ENCODE results near the gene DOCK3.
"Not testable (repeated sequence)": the region's sequence is repeated elsewhere in the genome, so short reads cannot be mapped to it uniquely, and the experiment has no call there.

Gene DOCK3

GRCh38 chr3:50749822-50750221 is 75.1 kb downstream of the DOCK3 start:
- Histone ChIP-seq H3K27ac (replicated peaks) (no peak overlapping the region), H3K4me3 (replicated peaks; ENCODE audit: insufficient read depth, low read length) (no peak overlapping the region), H3K27me3 (ENCODE audit: insufficient read depth, poor library complexity, severe bottlenecking) (no peaks in the 10 kb centered on the region)
- TF ChIP-seq REST (IDR thresholded peaks at IDR 0.05; ENCODE audit: insufficient replicate concordance, low read depth) (no peak), CTCF (IDR thresholded peaks at IDR 0.05; ENCODE audit: insufficient read depth, low read length) (no peak), SPI1 (IDR thresholded peaks at IDR 0.05; ENCODE audit: borderline replicate concordance, low read depth) (no peak), GABPA (IDR thresholded peaks at IDR 0.05; ENCODE audit: low read depth) (no peak), POLR2AphosphoS5 (IDR thresholded peaks at IDR 0.05; ENCODE audit: low read depth) (no peak)
- DNase-seq (ENCODE audit: low read depth in 1 of 2, low spot score in 1 of 2): no peak

- Histone ChIP-seq H3K27me3 (ENCODE audit: insufficient read depth, poor library complexity, severe bottlenecking) (no peaks in the 10 kb centered on the region), H3K4me3 (replicated peaks; ENCODE audit: insufficient read depth, low read length) (no peak overlapping the region), H3K27ac (replicated peaks) (no peak overlapping the region)
- DNase-seq (ENCODE audit: low read depth in 1 of 2, low spot score in 1 of 2): no peak
- TF ChIP-seq SPI1 (IDR thresholded peaks at IDR 0.05; ENCODE audit: borderline replicate concordance, low read depth): no peak
- TF ChIP-seq POLR2AphosphoS5 (IDR thresholded peaks at IDR 0.05; ENCODE audit: low read depth): no peak
- no peak for TF ChIP-seq GABPA (IDR thresholded peaks at IDR 0.05; ENCODE audit: low read depth)
- TF ChIP-seq REST (IDR thresholded peaks at IDR 0.05; ENCODE audit: insufficient replicate concordance, low read depth): no peak
- no peak for TF ChIP-seq CTCF (IDR thresholded peaks at IDR 0.05; ENCODE audit: insufficient read depth, low read length)
Measured at GRCh38 chr3:50759015-50759414, 84.3 kb downstream of the DOCK3 start.

- no peak for DNase-seq (ENCODE audit: low read depth in 1 of 2, low spot score in 1 of 2)
- H3K27ac ChIP-seq (replicated peaks): no peak overlapping the region
- TF ChIP-seq CTCF (IDR thresholded peaks at IDR 0.05; ENCODE audit: insufficient read depth, low read length): no peak
- no peak for TF ChIP-seq POLR2AphosphoS5 (IDR thresholded peaks at IDR 0.05; ENCODE audit: low read depth)
- TF ChIP-seq GABPA (IDR thresholded peaks at IDR 0.05; ENCODE audit: low read depth): no peak
- no peak for TF ChIP-seq REST (IDR thresholded peaks at IDR 0.05; ENCODE audit: insufficient replicate concordance, low read depth)
- no peak for TF ChIP-seq SPI1 (IDR thresholded peaks at IDR 0.05; ENCODE audit: borderline replicate concordance, low read depth)
- peaks cover 2% of the 10 kb centered on the region for H3K27me3 ChIP-seq (ENCODE audit: insufficient read depth, poor library complexity, severe bottlenecking)
- no peak overlapping the region for H3K4me3 ChIP-seq (replicated peaks; ENCODE audit: insufficient read depth, low read length)
Measured at GRCh38 chr3:50777680-50778079, 103.0 kb downstream of the DOCK3 start.

- not testable (repeated sequence) for H3K27me3 ChIP-seq (ENCODE audit: insufficient read depth, poor library complexity, severe bottlenecking); H3K27ac ChIP-seq (replicated peaks); DNase-seq (ENCODE audit: low read depth in 1 of 2, low spot score in 1 of 2); H3K4me3 ChIP-seq (replicated peaks; ENCODE audit: insufficient read depth, low read length)
Measured at GRCh38 chr3:50781766-50782165, 107.0 kb downstream of the DOCK3 start.

Measured in HL-60 (cell line).